Gastroesophageal sphincter (tissue), 4 donors: ENCODE measurements around the gene NFAT5. TPM values are rescaled to one million over a fixed set of nuclear protein-coding genes. Genes with fewer than 3 reads are reported as not detected.

Experiments used
- ATAC-seq: fragments of 150-250 bp; one replicate; pipeline ENCODE4 v1.9.1; 2016; ENCODE audit warnings: mild to moderate bottlenecking, moderate library complexity
- H3K27ac ChIP-seq, 4 donors: fragments of 200-600 bp; sonication (generic) in 3 of 4; 1 replicate in 3 of 4; 2 replicates in 1 of 4; pipeline ENCODE4 v1.5.1; 2016 to 2019
- H3K27me3 ChIP-seq: fragments of 200-600 bp; sonication (generic); one replicate; pipeline ENCODE4 v1.5.1; 2019
- H3K36me3 ChIP-seq, 2 donors: fragments of 200-600 bp; sonication (generic); one replicate each; pipeline ENCODE4 v1.5.1; 2019; ENCODE audit warnings: control low read depth in 1 of 2
- H3K4me1 ChIP-seq, 3 donors: fragments of 200-600 bp; sonication (generic); 1 replicate in 2 of 3; 2 replicates in 1 of 3; pipeline ENCODE4 v1.5.1; 2016 to 2019; ENCODE audit warnings: control low read depth in 2 of 3
- H3K4me3 ChIP-seq, 2 donors: fragments of 200-600 bp; sonication (generic); one replicate each; pipeline ENCODE4 v1.5.1; 2019; ENCODE audit warnings: mild to moderate bottlenecking in 1 of 2, moderate library complexity in 1 of 2
- H3K9me3 ChIP-seq, 3 donors: fragments of 200-600 bp; sonication (generic); one replicate each; pipeline ENCODE4 v1.5.1; 2017 to 2019; ENCODE audit warnings: control low read depth in 2 of 3
- CTCF ChIP-seq, 4 experiments: fragments of 200-600 bp in 2 of 4; fragments of 450-650 bp in 2 of 4; sonication (generic) in 1 of 4; IDR thresholded peaks; one replicate each; pipeline ENCODE4 v1.5.1; 2017 to 2019; ENCODE audit warnings: antibody characterized with exemption in 4 of 4, mild to moderate bottlenecking in 2 of 4, moderate library complexity in 2 of 4
- EP300 ChIP-seq: sonication (generic); formaldehyde crosslinking; IDR thresholded peaks from one replicate; pipeline ENCODE4 v1.6.1; 2017; ENCODE audit warnings: antibody characterized with exemption, mild to moderate bottlenecking
- POLR2A ChIP-seq, 2 donors: fragments of 450-650 bp; IDR thresholded peaks; one replicate each; pipeline ENCODE4 v1.6.1; 2017; ENCODE audit warnings: antibody characterized with exemption in 2 of 2, mild to moderate bottlenecking in 2 of 2, moderate library complexity in 1 of 2
- POLR2AphosphoS5 ChIP-seq: sonication (generic); formaldehyde crosslinking; IDR thresholded peaks from one replicate; pipeline ENCODE4 v1.6.1; 2017; ENCODE audit warnings: antibody characterized with exemption
- WGBS, 2 donors: methylation state at CpG; one replicate each; pipeline ENCODE4 v1.1.5; 2018; ENCODE audit warnings: low coverage in 1 of 2; 5-methylcytosine and 5-hydroxymethylcytosine counted together
- total RNA-seq, 4 donors: library from RNA; depleted of rRNA; stranded (reverse); fragments of >200 nt; gene quantifications; one replicate each; pipeline ENCODE4 v1.1.0, GENCODE V29; 2016

The NFAT5 gene
- total RNA-seq, 4 donors from 2014 or later = 43.8 to 79.1 (median 59.5) TPM

GRCh38 chr16:69745232-69745612, 179.5 kb downstream of the NFAT5 start:
- Histone ChIP-seq H3K4me1 (peaks cover 0 to 13% (median 0%) of the 10 kb centered on the region in 3 donors), H3K27me3 (no peaks in the 10 kb centered on the region), H3K36me3 (peaks cover 0 to 100% of the 10 kb centered on the region in 2 donors), H3K27ac (no peak overlapping the region), H3K9me3 (no peaks in the 10 kb centered on the region), H3K4me3 (no peak overlapping the region)
- TF ChIP-seq POLR2AphosphoS5 = no peak
- no peak for TF ChIP-seq EP300
- TF ChIP-seq POLR2A (IDR thresholded peaks at IDR 0.05) = no peak
- no peak for TF ChIP-seq CTCF (IDR thresholded peaks at IDR 0.05)
- ATAC-seq = no peak
- 92% methylated on average over 4 of the region's 11 CpGs; no CpG with 5 or more reads in 1 of the 2 donors for WGBS, 2 donors

- Histone ChIP-seq H3K9me3 (no peaks in the 10 kb centered on the region), H3K27me3 (no peaks in the 10 kb centered on the region), H3K27ac (no peak overlapping the region), H3K36me3 (peaks cover 0 to 100% of the 10 kb centered on the region in 2 donors), H3K4me3 (no peak overlapping the region), H3K4me1 (peaks cover 0 to 12% (median 0%) of the 10 kb centered on the region in 3 donors)
- ATAC-seq = no peak
- no peak for TF ChIP-seq CTCF (IDR thresholded peaks at IDR 0.05)
- TF ChIP-seq EP300 = no peak
- TF ChIP-seq POLR2AphosphoS5 = no peak
- no peak for TF ChIP-seq POLR2A (IDR thresholded peaks at IDR 0.05)
- WGBS, 2 donors = 80 to 83% methylated on average over 5 to 6 of the region's 10 CpGs
Observed at GRCh38 chr16:69745959-69746358, 180.2 kb downstream of the NFAT5 start.

GRCh38 chr16:69747115-69747514, 181.3 kb downstream of the NFAT5 start:
- Histone ChIP-seq H3K36me3 (peaks cover 0 to 100% of the 10 kb centered on the region in 2 donors), H3K27ac (no peak overlapping the region)
- no peak for TF ChIP-seq POLR2AphosphoS5
- no peak for TF ChIP-seq EP300
- TF ChIP-seq CTCF (IDR thresholded peaks at IDR 0.05) = no peak
- no peak for TF ChIP-seq POLR2A (IDR thresholded peaks at IDR 0.05)

GRCh38 chr16:69748694-69749345, 183.1 kb downstream of the NFAT5 start:
- H3K4me1 ChIP-seq = peaks cover 0 to 16% (median 5%) of the 10 kb centered on the region in 3 donors
- WGBS, 2 donors = 81 to 88% methylated on average over 7 to 20 of the region's 20 CpGs
- TF ChIP-seq CTCF (IDR thresholded peaks at IDR 0.05) (no peak), POLR2AphosphoS5 (no peak), EP300 (no peak)
- no peak overlapping the region for H3K4me3 ChIP-seq
- no peak overlapping the region for H3K27ac ChIP-seq
- H3K36me3 ChIP-seq = peaks cover 0 to 83% of the 10 kb centered on the region in 2 donors
- H3K27me3 ChIP-seq = no peaks in the 10 kb centered on the region
- ATAC-seq = no peak
- H3K9me3 ChIP-seq = no peaks in the 10 kb centered on the region

More at GRCh38 chr16:69747115-69747514, 181.3 kb downstream of the NFAT5 start:
- no peak overlapping the region for H3K4me3 ChIP-seq
- no peaks in the 10 kb centered on the region for H3K9me3 ChIP-seq
- H3K4me1 ChIP-seq = peaks cover 0 to under 1% (median 0%) of the 10 kb centered on the region in 3 donors
- no peak for ATAC-seq
- 75 to 80% methylated on average over 3 to 7 of the region's 8 CpGs for WGBS, 2 donors
- H3K27me3 ChIP-seq = no peaks in the 10 kb centered on the region

- WGBS, 2 donors = 20% methylated on average over 3 of the region's 4 CpGs; no CpG with 5 or more reads in 1 of the 2 donors
- ATAC-seq = no peak
- peak overlapping the region in 3 of 4 donors; percentile 50 to 81 (median 80) for H3K27ac ChIP-seq
Observed at GRCh38 chr16:69754143-69754468, 188.3 kb downstream of the NFAT5 start.

More at GRCh38 chr16:69754143-69754468, 188.3 kb downstream of the NFAT5 start:
- Histone ChIP-seq H3K9me3 (no peaks in the 10 kb centered on the region), H3K36me3 (peaks cover 0 to 30% of the 10 kb centered on the region in 2 donors), H3K4me1 (peaks cover 0 to 27% (median 8%) of the 10 kb centered on the region in 3 donors), H3K4me3 (peak overlapping the region; percentile 58 to 71), H3K27me3 (no peaks in the 10 kb centered on the region)
- no peak for TF ChIP-seq POLR2A (IDR thresholded peaks at IDR 0.05)
- TF ChIP-seq EP300 = no peak
- TF ChIP-seq POLR2AphosphoS5 = no peak
- no peak for TF ChIP-seq CTCF (IDR thresholded peaks at IDR 0.05)
